ENCODE data around the gene SCIN.
"Not testable (repeated sequence)": the region's sequence is repeated elsewhere in the genome, so short reads cannot be mapped to it uniquely, and the experiment has no call there.

SCIN gene

GRCh38 chr7:12623223-12623622, 52.7 kb downstream of the SCIN start:
- DNase-seq = no peak

- peak; percentile 21 for DNase-seq
Observed at GRCh38 chr7:12623885-12624498, 53.5 kb downstream of the SCIN start.

- no peak for DNase-seq
Observed at GRCh38 chr7:12625836-12626235, 55.3 kb downstream of the SCIN start.

- DNase-seq = no peak
Observed at GRCh38 chr7:12629816-12630512, 59.4 kb downstream of the SCIN start.

- peak; percentile 49 for DNase-seq
Observed at GRCh38 chr7:12630513-12630819, 59.9 kb downstream of the SCIN start.

GRCh38 chr7:12633582-12633981, 63.1 kb downstream of the SCIN start:
- no peak for DNase-seq

- no peak for DNase-seq
Observed at GRCh38 chr7:12635830-12636229, 65.3 kb downstream of the SCIN start.

- DNase-seq = no peak
Observed at GRCh38 chr7:12637328-12637727, 66.8 kb downstream of the SCIN start.

GRCh38 chr7:12637819-12638592, 67.5 kb downstream of the SCIN start:
- no peak for DNase-seq

- DNase-seq = peak; percentile 11
Observed at GRCh38 chr7:12638851-12639456, 68.4 kb downstream of the SCIN start.

GRCh38 chr7:12640299-12641096, 70.0 kb downstream of the SCIN start:
- no peak for DNase-seq

GRCh38 chr7:12641196-12641595, 70.7 kb downstream of the SCIN start:
- no peak for DNase-seq

- DNase-seq = no peak
Observed at GRCh38 chr7:12642508-12642907, 72.0 kb downstream of the SCIN start.

GRCh38 chr7:12643001-12643643, 72.6 kb downstream of the SCIN start:
- DNase-seq = no peak

GRCh38 chr7:12643644-12644043, 73.1 kb downstream of the SCIN start:
- DNase-seq = no peak

- DNase-seq = not testable (repeated sequence)
Observed at GRCh38 chr7:12645212-12645611, 74.7 kb downstream of the SCIN start.

- DNase-seq = no peak
Observed at GRCh38 chr7:12646139-12646538, 75.6 kb downstream of the SCIN start.

GRCh38 chr7:12647364-12648219, 77.1 kb downstream of the SCIN start:
- no peak for DNase-seq

- DNase-seq = no peak
Observed at GRCh38 chr7:12648704-12649261, 78.3 kb downstream of the SCIN start.

GRCh38 chr7:12649348-12649747, 78.8 kb downstream of the SCIN start:
- no peak for DNase-seq

GRCh38 chr7:12650080-12650479, 79.6 kb downstream of the SCIN start:
- no peak for DNase-seq

All from NCI-H1436 (cell line).